CD4-positive, alpha-beta T cell (primary cell): ENCODE measurements around the gene PFDN1. TPM values are rescaled to one million over a fixed set of nuclear protein-coding genes. Genes with fewer than 3 reads are reported as not detected.

Source experiments
- ATAC-seq: fragments of 200-7000 bp; cut with Tn5 transposase; one replicate; pipeline ENCODE4 v1.10.0; 2022; ENCODE audit warnings: mild to moderate bottlenecking; ENCODE audit not compliant: poor library complexity
- CTCF ChIA-PET: fragments of 350-600 bp; sonication (Branson Sonifier 250); formaldehyde crosslinking; loops from one replicate; lab custom pipeline; 2021; ENCODE audit warnings: antibody characterized with exemption, inconsistent platforms; lab: Charles Lee
- POLR2A ChIA-PET: fragments of 350-600 bp; sonication (Branson Sonifier 250); formaldehyde crosslinking; loops from one replicate; lab custom pipeline; 2021; ENCODE audit warnings: antibody characterized with exemption, inconsistent platforms; lab: Charles Lee
- DNase-seq, 14 experiments: peaks; one replicate each; pipeline ENCODE4 v3.0.0-alpha.2; 2013 to 2020; ENCODE audit warnings: mixed read lengths in 2 of 14
- H3K27ac ChIP-seq, 2 donors: one replicate each; pipeline versions ENCODE4 v1.5.1 to v1.7.0; 2013; ENCODE audit warnings: low read length in 2 of 2, low read depth in 1 of 2, mild to moderate bottlenecking in 1 of 2
- H3K27me3 ChIP-seq, 2 experiments: 1 replicate in 1 of 2; 2 replicates in 1 of 2; pipeline versions ENCODE4 v1.6.1 to v1.7.0; 2013; ENCODE audit warnings: low read length in 2 of 2, control low read depth in 1 of 2, mild to moderate bottlenecking in 1 of 2, moderate library complexity in 1 of 2; ENCODE audit not compliant: insufficient read depth in 2 of 2, control insufficient read depth in 1 of 2
- H3K36me3 ChIP-seq: one replicate; pipeline ENCODE4 v1.6.1; 2013; ENCODE audit warnings: low read length, control low read depth; ENCODE audit not compliant: insufficient read depth
- H3K4me1 ChIP-seq: one replicate; pipeline ENCODE4 v1.6.1; 2013; ENCODE audit warnings: low read length, control low read depth; ENCODE audit not compliant: insufficient read depth
- H3K4me3 ChIP-seq: one replicate; pipeline ENCODE4 v1.5.1; 2013; ENCODE audit warnings: mild to moderate bottlenecking, low read length, moderate library complexity
- H3K9me3 ChIP-seq, 2 experiments: 1 replicate in 1 of 2; 2 replicates in 1 of 2; pipeline versions ENCODE4 v1.6.1 to v1.7.0; 2013; ENCODE audit warnings: low read length in 2 of 2, mild to moderate bottlenecking in 2 of 2, control low read depth in 1 of 2, moderate library complexity in 1 of 2; ENCODE audit not compliant: control insufficient read depth in 1 of 2, insufficient read depth in 1 of 2
- H3K27ac Mint-ChIP-seq: one replicate; pipeline ENCODE4 v1.8.0; 2020; ENCODE audit warnings: mixed read lengths
- H3K27me3 Mint-ChIP-seq: one replicate; pipeline ENCODE4 v1.8.0; 2021; ENCODE audit warnings: mixed read lengths
- H3K36me3 Mint-ChIP-seq: one replicate; pipeline ENCODE4 v1.8.0; 2021; ENCODE audit warnings: low read depth, mixed read lengths
- H3K4me1 Mint-ChIP-seq: one replicate; pipeline ENCODE4 v1.8.0; 2021; ENCODE audit warnings: low read depth, mixed read lengths
- H3K4me3 Mint-ChIP-seq: one replicate; pipeline ENCODE4 v1.8.0; 2020; ENCODE audit warnings: mild to moderate bottlenecking, mixed read lengths
- H3K9me3 Mint-ChIP-seq: one replicate; pipeline ENCODE4 v1.8.0; 2020; ENCODE audit warnings: mixed read lengths
- intact Hi-C, 2 experiments: fragments of 100-400 bp; cut with DNase I in 1 of 2; cut with micrococcal nuclease in 1 of 2; formaldehyde crosslinking; loops; one replicate each; pipeline versions ENCODE4 v1.15.1 to v1.9.0; 2023 to 2025; cut with DNase I, micrococcal nuclease
- total RNA-seq, 174 experiments: library from RNA in 2 of 174; stranded (reverse) in 2 of 174; gene quantifications; one replicate each; pipeline ENCODE4 v1.2.3 and lab custom pipeline; 2021 to 2026
- TF ChIP-seq, protein P1 (sequence below): fragments of 200-600 bp; IDR thresholded peaks from one replicate; pipeline ENCODE4 v1.8.0; 2022; ENCODE audit warnings: antibody characterized with exemption, mild to moderate bottlenecking

PFDN1 gene
- total RNA-seq, 2 experiments from 2014 or later = 21.3 to 22.0 TPM

DNA sequence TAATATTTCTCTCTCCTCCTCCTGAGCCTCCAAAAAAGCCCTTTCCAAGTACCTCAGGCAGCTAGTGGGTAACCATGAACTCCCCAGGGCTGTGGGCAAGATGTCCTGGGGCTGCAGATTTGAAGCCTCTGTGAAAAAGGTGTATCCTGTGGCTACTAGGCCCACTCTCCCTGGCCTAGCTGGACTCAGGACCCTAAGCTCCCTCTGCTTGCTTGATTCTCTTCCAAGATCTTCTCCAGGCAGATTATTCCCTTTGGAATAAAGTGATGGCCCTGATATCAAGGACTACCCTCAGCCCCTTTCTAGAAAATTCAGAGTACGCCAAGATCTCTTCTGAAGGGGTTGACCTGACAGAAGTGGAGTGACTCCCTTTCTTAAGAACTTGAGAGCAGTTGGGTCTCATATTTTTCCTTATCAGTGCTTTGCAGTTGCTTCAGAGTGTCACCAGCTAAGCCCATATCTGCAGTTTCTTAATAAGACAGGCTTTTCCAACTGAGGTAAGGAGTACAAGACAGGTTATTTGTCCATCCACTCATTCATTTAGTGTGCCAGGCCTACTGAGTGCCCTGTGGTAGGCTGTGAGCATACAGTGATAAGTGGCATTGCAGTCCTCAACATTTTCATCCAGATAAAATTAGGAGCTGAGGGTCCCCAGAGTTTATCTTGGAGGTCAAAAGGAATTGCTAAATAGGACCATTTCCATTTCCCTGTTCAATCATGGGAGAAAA is 85.4 kb downstream of the PFDN1 start:
- no peaks in the 10 kb centered on the region for H3K36me3 ChIP-seq
- H3K4me3 Mint-ChIP-seq = no peak overlapping the region
- no peaks in the 10 kb centered on the region for H3K4me1 ChIP-seq
- no peak for DNase-seq
- H3K27ac Mint-ChIP-seq = no peak overlapping the region
- ChIA-PET CTCF (interaction anchor here (1.7 kb wide), 1 partner anchor 22 kb away, joined by 4 read pairs; no protein-coding TSS in a partner anchor), POLR2A (no interaction called here)
- no peaks in the 10 kb centered on the region for H3K27me3 ChIP-seq
- H3K9me3 Mint-ChIP-seq = no peaks in the 10 kb centered on the region
- no peaks in the 10 kb centered on the region for H3K4me1 Mint-ChIP-seq
- H3K4me3 ChIP-seq = no peak overlapping the region
- no peaks in the 10 kb centered on the region for H3K27me3 Mint-ChIP-seq
- TF ChIP-seq, protein P1, sequence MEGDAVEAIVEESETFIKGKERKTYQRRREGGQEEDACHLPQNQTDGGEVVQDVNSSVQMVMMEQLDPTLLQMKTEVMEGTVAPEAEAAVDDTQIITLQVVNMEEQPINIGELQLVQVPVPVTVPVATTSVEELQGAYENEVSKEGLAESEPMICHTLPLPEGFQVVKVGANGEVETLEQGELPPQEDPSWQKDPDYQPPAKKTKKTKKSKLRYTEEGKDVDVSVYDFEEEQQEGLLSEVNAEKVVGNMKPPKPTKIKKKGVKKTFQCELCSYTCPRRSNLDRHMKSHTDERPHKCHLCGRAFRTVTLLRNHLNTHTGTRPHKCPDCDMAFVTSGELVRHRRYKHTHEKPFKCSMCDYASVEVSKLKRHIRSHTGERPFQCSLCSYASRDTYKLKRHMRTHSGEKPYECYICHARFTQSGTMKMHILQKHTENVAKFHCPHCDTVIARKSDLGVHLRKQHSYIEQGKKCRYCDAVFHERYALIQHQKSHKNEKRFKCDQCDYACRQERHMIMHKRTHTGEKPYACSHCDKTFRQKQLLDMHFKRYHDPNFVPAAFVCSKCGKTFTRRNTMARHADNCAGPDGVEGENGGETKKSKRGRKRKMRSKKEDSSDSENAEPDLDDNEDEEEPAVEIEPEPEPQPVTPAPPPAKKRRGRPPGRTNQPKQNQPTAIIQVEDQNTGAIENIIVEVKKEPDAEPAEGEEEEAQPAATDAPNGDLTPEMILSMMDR = no peak
- H3K27ac ChIP-seq = no peak overlapping the region
- H3K36me3 Mint-ChIP-seq = no peaks in the 10 kb centered on the region
- no peaks in the 10 kb centered on the region for H3K9me3 ChIP-seq
- intact Hi-C loops = no loop called here
- ATAC-seq = no peak

DNA sequence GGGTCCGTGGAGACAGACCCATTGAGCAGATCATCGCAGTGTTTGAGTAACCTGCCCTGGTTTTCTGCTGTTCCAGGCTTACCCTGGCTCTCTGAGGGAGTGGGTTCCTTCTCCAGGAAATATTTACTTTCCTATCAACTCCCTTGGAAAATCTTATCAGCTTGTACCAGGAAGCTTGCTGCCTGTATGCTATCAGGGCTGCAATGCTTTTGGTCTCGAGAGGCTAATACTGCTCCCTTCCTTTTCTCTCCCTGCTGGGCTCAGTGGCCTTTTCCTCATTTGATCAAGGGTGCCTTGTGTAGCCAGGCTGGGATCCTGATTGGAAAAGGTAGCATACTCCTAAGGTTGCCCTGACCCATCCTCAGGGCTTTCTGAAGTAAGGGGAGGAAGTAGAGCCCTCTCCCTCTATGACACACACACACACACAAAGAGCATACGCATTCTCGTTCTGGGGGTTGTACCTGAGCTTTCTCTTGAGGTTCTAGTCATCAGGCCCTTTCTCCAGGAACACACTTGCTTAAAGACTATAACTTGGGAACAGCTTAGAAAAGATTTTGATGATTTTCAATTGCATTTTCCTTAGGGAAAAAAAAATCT is 86.3 kb downstream of the PFDN1 start:
- Histone ChIP-seq H3K4me3 (no peak overlapping the region), H3K27me3 (no peaks in the 10 kb centered on the region), H3K27ac (no peak overlapping the region), H3K4me1 (no peaks in the 10 kb centered on the region), H3K9me3 (no peaks in the 10 kb centered on the region), H3K36me3 (no peaks in the 10 kb centered on the region)
- Mint-ChIP-seq H3K27ac (no peak overlapping the region), H3K36me3 (no peaks in the 10 kb centered on the region), H3K27me3 (no peaks in the 10 kb centered on the region), H3K4me1 (no peaks in the 10 kb centered on the region), H3K4me3 (no peak overlapping the region), H3K9me3 (no peaks in the 10 kb centered on the region)
- ChIA-PET CTCF (interaction anchor here (1.7 kb wide), 1 partner anchor 23 kb away, joined by 4 read pairs; no protein-coding TSS in a partner anchor), POLR2A (interaction anchor here (0.6 kb wide), 1 partner anchor 591 kb away, joined by 4 read pairs; no protein-coding TSS in a partner anchor)
- intact Hi-C loops = no loop called here
- TF ChIP-seq, protein P1 = no peak
- ATAC-seq (no peak), DNase-seq (no peak)

GRCh38 chr5:140215276-140215675 is 87.6 kb downstream of the PFDN1 start:
- no peak overlapping the region for H3K4me3 Mint-ChIP-seq
- Histone ChIP-seq H3K4me3 (no peak overlapping the region), H3K36me3 (no peaks in the 10 kb centered on the region), H3K27me3 (no peaks in the 10 kb centered on the region), H3K4me1 (no peaks in the 10 kb centered on the region), H3K27ac (no peak overlapping the region), H3K9me3 (no peaks in the 10 kb centered on the region)
- no peak for DNase-seq
- intact Hi-C loops = no loop called here
- ATAC-seq = no peak
- H3K9me3 Mint-ChIP-seq = no peaks in the 10 kb centered on the region
- H3K36me3 Mint-ChIP-seq = no peaks in the 10 kb centered on the region
- ChIA-PET POLR2A (no interaction called here), CTCF (no interaction called here)
- H3K4me1 Mint-ChIP-seq = no peaks in the 10 kb centered on the region
- TF ChIP-seq, protein P1 = no peak
- H3K27ac Mint-ChIP-seq = no peak overlapping the region
- no peaks in the 10 kb centered on the region for H3K27me3 Mint-ChIP-seq
